A549 (cell line): ENCODE data around the gene PRKN. TPM values are rescaled to one million over a fixed set of nuclear protein-coding genes. Genes with fewer than 3 reads are reported as not detected.

Experiments used
- ATAC-seq, 2 experiments: fragments of 200-7000 bp in 1 of 2; fragments of >200 bp in 1 of 2; cut with Nextera tagmentation in 1 of 2; cut with Tn5 transposase in 1 of 2; 3 replicates each; pipeline versions ENCODE4 v1.8.0 to v1.9.1; 2018 to 2020; ENCODE audit warnings: mild to moderate bottlenecking in 1 of 2, moderate library complexity in 1 of 2
- CTCF ChIA-PET: fragments of 300-600 bp; sonication (Branson Sonifier 250); formaldehyde crosslinking; extraction: SDS; loops from one replicate; lab custom pipeline; 2021; ENCODE audit warnings: antibody characterized with exemption, inconsistent platforms; lab: Yijun Ruan, JAX
- POLR2A ChIA-PET: fragments of 350-600 bp; formaldehyde crosslinking; extraction: SDS; loops from one replicate; lab custom pipeline; 2021; ENCODE audit warnings: antibody characterized with exemption, inconsistent platforms; lab: Yijun Ruan, JAX
- DNase-seq, 2 experiments: peaks; one replicate each; pipeline versions ENCODE4 v3.0.0 to v3.0.0-alpha.2; 2011 to 2016; ENCODE audit warnings: low read depth in 1 of 2, low spot score in 1 of 2
- FAIRE-seq: peaks from 2 replicates; lab custom pipeline; 2011; peaks lifted over from hg19 to GRCh38; lab: Jason Lieb, UNC
- H3K27ac ChIP-seq, 2 experiments: fragments of >200 bp; sonication (Bioruptor Twin); formaldehyde crosslinking; 3 replicates each; pipeline ENCODE4 v1.5.1; 2016 to 2017
- H3K4me1 ChIP-seq: fragments of >200 bp; sonication (Bioruptor Twin); formaldehyde crosslinking; 3 replicates; pipeline ENCODE4 v1.6.1; 2016
- H3K4me2 ChIP-seq: fragments of >200 bp; sonication (Bioruptor Twin); formaldehyde crosslinking; 3 replicates; pipeline ENCODE4 v1.6.1; 2016
- H3K4me3 ChIP-seq: fragments of >200 bp; sonication (Bioruptor Twin); formaldehyde crosslinking; 3 replicates; pipeline ENCODE4 v1.5.1; 2016
- H3K9me3 ChIP-seq: fragments of >200 bp; sonication (Bioruptor Twin); formaldehyde crosslinking; 3 replicates; pipeline ENCODE4 v1.6.1; 2016
- CBX2 ChIP-seq: fragments of 200-600 bp; sonication (generic); IDR thresholded peaks from 2 replicates; pipeline ENCODE4 v1.6.1; 2016; ENCODE audit warnings: low read depth, mild to moderate bottlenecking, borderline replicate concordance
- CBX8 ChIP-seq: fragments of 200-600 bp; sonication (generic); IDR thresholded peaks from 2 replicates; pipeline ENCODE4 v1.6.1; 2016
- CHD2 ChIP-seq: fragments of 150-350 bp; IDR thresholded peaks from 2 replicates; pipeline ENCODE4 v1.6.1; 2014; ENCODE audit warnings: low read length; ENCODE audit not compliant: partially characterized antibody
- CHD4 ChIP-seq: fragments of 200-600 bp; sonication (generic); IDR thresholded peaks from 2 replicates; pipeline ENCODE4 v1.6.1; 2016; ENCODE audit warnings: antibody characterized with exemption, mild to moderate bottlenecking, borderline replicate concordance
- EHF ChIP-seq: fragments of 250-450 bp; sonication (Bioruptor Pico); IDR thresholded peaks from 2 replicates; pipeline ENCODE4 v1.5.0; 2020; ENCODE audit warnings: mild to moderate bottlenecking
- EP300 ChIP-seq, 2 experiments: fragments of >200 bp; sonication (Bioruptor Twin); formaldehyde crosslinking; IDR thresholded peaks; 2 replicates in 1 of 2; 3 replicates in 1 of 2; pipeline ENCODE4 v1.6.1; 2016 to 2017
- ESRRA ChIP-seq: fragments of 150-350 bp; IDR thresholded peaks from 2 replicates; pipeline ENCODE4 v1.6.1; 2014; ENCODE audit warnings: mild to moderate bottlenecking, low read length, borderline replicate concordance
- GATA3 ChIP-seq: IDR thresholded peaks from 2 replicates; pipeline ENCODE4 v1.6.1; 2012; ENCODE audit warnings: borderline replicate concordance
- HDAC2 ChIP-seq: fragments of 200-600 bp; sonication (generic); IDR thresholded peaks from 2 replicates; pipeline ENCODE4 v1.6.1; 2016
- HOXB13 ChIP-seq: fragments of 250-450 bp; sonication (Bioruptor Pico); IDR thresholded peaks from 2 replicates; pipeline ENCODE4 v1.5.0; 2020; ENCODE audit warnings: low read depth, mild to moderate bottlenecking, moderate library complexity
- HOXB5 ChIP-seq: fragments of 250-450 bp; sonication (Bioruptor Pico); IDR thresholded peaks from 2 replicates; pipeline ENCODE4 v1.5.0; 2020; ENCODE audit warnings: mild to moderate bottlenecking, moderate library complexity
- JUNB ChIP-seq: fragments of >200 bp; sonication (Bioruptor Twin); formaldehyde crosslinking; IDR thresholded peaks from 2 replicates; pipeline ENCODE4 v1.6.1; 2016
- MAZ ChIP-seq: fragments of 150-350 bp; IDR thresholded peaks from 2 replicates; pipeline ENCODE4 v1.6.1; 2014; ENCODE audit warnings: antibody characterized with exemption, low read depth, low read length, borderline replicate concordance
- MYC ChIP-seq: IDR thresholded peaks from 2 replicates; pipeline ENCODE4 v1.6.1; 2012; ENCODE audit warnings: mild to moderate bottlenecking, inconsistent platforms, low read length, improper control_type of control experiment, borderline replicate concordance
- NFE2L2 ChIP-seq: fragments of 150-350 bp; conservative IDR thresholded peaks from 2 replicates; pipeline ENCODE4 v1.6.1; 2014; ENCODE audit warnings: low read length
- RARB ChIP-seq: fragments of 250-450 bp; sonication (Bioruptor Pico); IDR thresholded peaks from 2 replicates; pipeline ENCODE4 v1.8.0; 2021; ENCODE audit warnings: mild to moderate bottlenecking, moderate library complexity
- RNF2 ChIP-seq: fragments of 200-600 bp; sonication (generic); IDR thresholded peaks from 2 replicates; pipeline ENCODE4 v1.6.1; 2016; ENCODE audit warnings: low read depth, mild to moderate bottlenecking, antibody characterized with exemption, moderate library complexity, borderline replicate concordance
- TP53 ChIP-seq: fragments of 250-450 bp; sonication (Bioruptor Pico); IDR thresholded peaks from 2 replicates; pipeline ENCODE4 v1.5.0; 2021; ENCODE audit warnings: mild to moderate bottlenecking, moderate library complexity
- ZC3H11A ChIP-seq: fragments of 450-650 bp; IDR thresholded peaks from 2 replicates; pipeline ENCODE4 v1.6.1; 2014; ENCODE audit warnings: antibody characterized with exemption, mild to moderate bottlenecking
- ZFP36 ChIP-seq: fragments of 450-650 bp; IDR thresholded peaks from 2 replicates; pipeline ENCODE4 v1.6.1; 2014; ENCODE audit warnings: borderline replicate concordance; ENCODE audit not compliant: partially characterized antibody
- WGBS: methylation state at CpG from one replicate; pipeline ENCODE4 v1.1.6; 2017; ENCODE audit errors: missing lambda C conversion rate; 5-methylcytosine and 5-hydroxymethylcytosine counted together
- polyA plus RNA-seq, 4 experiments: library from polyadenylated mRNA; depleted of rRNA in 3 of 4; stranded (reverse); fragments of >200 nt; fragmentation: RNase III in 1 of 4; extraction: RNeasy Plus Mini Kit Qiagen cat#74134 plus additional on column Dnase treatment in 1 of 4; gene quantifications; 2 replicates in 3 of 4; 3 replicates in 1 of 4; pipeline ENCODE4 v1.2.3, GENCODE V29; 2011 to 2017
- TF ChIP-seq, protein P1 (sequence below): fragments of 450-650 bp; IDR thresholded peaks from 2 replicates; pipeline ENCODE4 v1.6.1; 2014; ENCODE audit warnings: antibody characterized with exemption
- TF ChIP-seq, protein P2 (sequence below): fragments of >200 bp; sonication (Bioruptor Twin); formaldehyde crosslinking; IDR thresholded peaks from 3 replicates; pipeline ENCODE4 v1.6.1; 2016
- TF ChIP-seq, protein P3 (sequence below): fragments of >200 bp; sonication (Bioruptor Twin); formaldehyde crosslinking; IDR thresholded peaks from 3 replicates; pipeline ENCODE4 v1.5.1; 2016
- TF ChIP-seq, protein P4 (sequence below): fragments of 250-450 bp; sonication (Bioruptor Pico); IDR thresholded peaks from 2 replicates; pipeline ENCODE4 v1.5.0; 2021; ENCODE audit warnings: mild to moderate bottlenecking, moderate library complexity, borderline replicate concordance
- TF ChIP-seq, protein P5 (sequence below): fragments of >200 bp; sonication (Bioruptor Twin); formaldehyde crosslinking; IDR thresholded peaks from 2 replicates; pipeline ENCODE4 v1.6.1; 2016

The PRKN gene
- polyA plus RNA-seq, 2 of the 4 experiments (the other 2 are of a cell fraction) = 0.36 to 0.39 TPM

DNA sequence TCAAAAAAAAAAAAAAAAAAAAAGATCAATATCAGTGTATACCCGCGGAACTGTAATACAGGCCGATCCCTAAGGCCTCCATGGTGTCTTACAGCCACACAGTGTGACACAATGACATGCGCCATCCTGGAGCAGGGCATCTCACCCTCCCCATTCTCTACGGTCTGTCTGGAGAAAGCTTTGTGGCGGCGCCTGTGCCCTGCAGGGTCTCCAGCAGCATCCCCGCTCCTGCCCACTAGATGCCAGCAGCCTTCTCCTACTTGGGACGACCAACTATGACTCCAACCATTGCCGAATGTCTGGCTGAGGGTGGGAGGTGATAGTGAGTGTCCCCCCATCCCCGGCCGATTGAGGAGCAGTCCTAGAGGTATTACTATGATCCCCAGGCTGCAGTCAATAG, 894.9 kb downstream of the PRKN start:
- POLR2A ChIA-PET = no interaction called here
- ATAC-seq (no peak), FAIRE-seq (no peak), DNase-seq (no peak)
- peaks cover 4% of the 10 kb centered on the region; the same call in 1 of the 3 replicates for H3K4me1 ChIP-seq
- no peak overlapping the region for H3K27ac ChIP-seq
- TF ChIP-seq CHD2 = no peak
- TF ChIP-seq, protein P1, sequence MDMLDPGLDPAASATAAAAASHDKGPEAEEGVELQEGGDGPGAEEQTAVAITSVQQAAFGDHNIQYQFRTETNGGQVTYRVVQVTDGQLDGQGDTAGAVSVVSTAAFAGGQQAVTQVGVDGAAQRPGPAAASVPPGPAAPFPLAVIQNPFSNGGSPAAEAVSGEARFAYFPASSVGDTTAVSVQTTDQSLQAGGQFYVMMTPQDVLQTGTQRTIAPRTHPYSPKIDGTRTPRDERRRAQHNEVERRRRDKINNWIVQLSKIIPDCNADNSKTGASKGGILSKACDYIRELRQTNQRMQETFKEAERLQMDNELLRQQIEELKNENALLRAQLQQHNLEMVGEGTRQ = no peak
- TF ChIP-seq JUNB = no peak
- no peak for TF ChIP-seq EP300 (IDR thresholded peaks at IDR 0.05)
- TF ChIP-seq HOXB5 (CRISPR knock-in tag) = no peak
- TF ChIP-seq, protein P2, sequence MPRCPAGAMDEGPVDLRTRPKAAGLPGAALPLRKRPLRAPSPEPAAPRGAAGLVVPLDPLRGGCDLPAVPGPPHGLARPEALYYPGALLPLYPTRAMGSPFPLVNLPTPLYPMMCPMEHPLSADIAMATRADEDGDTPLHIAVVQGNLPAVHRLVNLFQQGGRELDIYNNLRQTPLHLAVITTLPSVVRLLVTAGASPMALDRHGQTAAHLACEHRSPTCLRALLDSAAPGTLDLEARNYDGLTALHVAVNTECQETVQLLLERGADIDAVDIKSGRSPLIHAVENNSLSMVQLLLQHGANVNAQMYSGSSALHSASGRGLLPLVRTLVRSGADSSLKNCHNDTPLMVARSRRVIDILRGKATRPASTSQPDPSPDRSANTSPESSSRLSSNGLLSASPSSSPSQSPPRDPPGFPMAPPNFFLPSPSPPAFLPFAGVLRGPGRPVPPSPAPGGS = no peak
- TF ChIP-seq, protein P3, sequence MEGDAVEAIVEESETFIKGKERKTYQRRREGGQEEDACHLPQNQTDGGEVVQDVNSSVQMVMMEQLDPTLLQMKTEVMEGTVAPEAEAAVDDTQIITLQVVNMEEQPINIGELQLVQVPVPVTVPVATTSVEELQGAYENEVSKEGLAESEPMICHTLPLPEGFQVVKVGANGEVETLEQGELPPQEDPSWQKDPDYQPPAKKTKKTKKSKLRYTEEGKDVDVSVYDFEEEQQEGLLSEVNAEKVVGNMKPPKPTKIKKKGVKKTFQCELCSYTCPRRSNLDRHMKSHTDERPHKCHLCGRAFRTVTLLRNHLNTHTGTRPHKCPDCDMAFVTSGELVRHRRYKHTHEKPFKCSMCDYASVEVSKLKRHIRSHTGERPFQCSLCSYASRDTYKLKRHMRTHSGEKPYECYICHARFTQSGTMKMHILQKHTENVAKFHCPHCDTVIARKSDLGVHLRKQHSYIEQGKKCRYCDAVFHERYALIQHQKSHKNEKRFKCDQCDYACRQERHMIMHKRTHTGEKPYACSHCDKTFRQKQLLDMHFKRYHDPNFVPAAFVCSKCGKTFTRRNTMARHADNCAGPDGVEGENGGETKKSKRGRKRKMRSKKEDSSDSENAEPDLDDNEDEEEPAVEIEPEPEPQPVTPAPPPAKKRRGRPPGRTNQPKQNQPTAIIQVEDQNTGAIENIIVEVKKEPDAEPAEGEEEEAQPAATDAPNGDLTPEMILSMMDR = no peak
- TF ChIP-seq CHD4 = no peak
- TF ChIP-seq EHF (CRISPR knock-in tag) = no peak
- no peak for TF ChIP-seq MAZ
- TF ChIP-seq RNF2 = no peak
- WGBS = 75% methylated on average over 8 of the region's 12 CpGs
- no peaks in the 10 kb centered on the region for H3K9me3 ChIP-seq
- CTCF ChIA-PET = interaction anchor here (1.0 to 1.5 kb wide), 2 partner anchors 214 to 334 kb away, joined by 3 to 5 read pairs; no protein-coding TSS in a partner anchor
- H3K4me3 ChIP-seq = no peak overlapping the region
- no peak overlapping the region for H3K4me2 ChIP-seq

DNA sequence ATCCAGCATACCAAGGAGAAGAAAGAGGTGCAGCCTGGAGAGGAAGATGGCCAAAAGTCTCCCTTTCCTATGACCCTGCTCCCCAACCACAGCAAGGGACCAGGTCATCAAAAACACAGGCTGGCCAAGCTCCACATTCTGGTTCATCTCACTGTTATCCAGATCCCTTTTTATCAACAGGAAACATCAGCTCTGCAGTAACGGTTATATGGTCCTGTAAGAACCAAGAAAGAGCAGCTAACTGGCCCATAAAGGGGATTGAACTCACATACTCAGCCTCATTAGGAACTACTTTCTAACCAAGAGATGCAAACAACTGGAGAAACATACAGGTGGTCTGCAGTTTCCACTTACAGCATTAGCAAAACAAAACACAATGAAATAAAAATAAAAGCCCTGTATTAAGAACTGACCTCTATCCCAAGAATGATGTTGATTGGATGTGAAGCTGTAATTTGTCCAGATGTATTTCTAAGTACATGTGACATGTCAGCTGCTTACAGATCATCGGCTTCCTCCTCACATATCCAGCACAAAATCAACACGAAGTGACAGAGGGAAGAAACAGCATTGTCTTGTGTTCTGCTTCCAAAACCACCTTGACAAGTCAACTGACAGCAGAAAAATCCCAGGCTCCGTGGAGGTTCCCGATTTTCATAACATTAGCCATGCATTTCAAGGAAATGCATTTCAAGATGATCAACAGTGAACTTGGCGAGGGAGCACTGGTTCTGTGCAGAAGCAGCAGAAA, 896.5 kb downstream of the PRKN start:
- CTCF ChIA-PET = interaction anchor here (0.6 kb wide), 1 partner anchor 21 kb away, joined by 4 read pairs; no protein-coding TSS in a partner anchor
- POLR2A ChIA-PET = no interaction called here
- H3K27ac ChIP-seq = no peak overlapping the region

More for the DNA sequence above, 896.5 kb downstream of the PRKN start:
- no peaks in the 10 kb centered on the region for H3K9me3 ChIP-seq
- WGBS = 74% methylated on average over 6 of the region's 6 CpGs
- DNase-seq (no peak), FAIRE-seq (no peak)
- TF ChIP-seq MYC (no peak), HDAC2 (no peak), RARB (no peak), ZC3H11A (no peak), ZFP36 (no peak), TP53 (CRISPR knock-in tag) (no peak), NFE2L2 (no peak), JUNB (no peak), HOXB13 (CRISPR knock-in tag) (no peak), GATA3 (no peak), RNF2 (no peak), CHD4 (no peak), CBX8 (no peak), ESRRA (no peak), CBX2 (no peak)
- TF ChIP-seq, protein P4, sequence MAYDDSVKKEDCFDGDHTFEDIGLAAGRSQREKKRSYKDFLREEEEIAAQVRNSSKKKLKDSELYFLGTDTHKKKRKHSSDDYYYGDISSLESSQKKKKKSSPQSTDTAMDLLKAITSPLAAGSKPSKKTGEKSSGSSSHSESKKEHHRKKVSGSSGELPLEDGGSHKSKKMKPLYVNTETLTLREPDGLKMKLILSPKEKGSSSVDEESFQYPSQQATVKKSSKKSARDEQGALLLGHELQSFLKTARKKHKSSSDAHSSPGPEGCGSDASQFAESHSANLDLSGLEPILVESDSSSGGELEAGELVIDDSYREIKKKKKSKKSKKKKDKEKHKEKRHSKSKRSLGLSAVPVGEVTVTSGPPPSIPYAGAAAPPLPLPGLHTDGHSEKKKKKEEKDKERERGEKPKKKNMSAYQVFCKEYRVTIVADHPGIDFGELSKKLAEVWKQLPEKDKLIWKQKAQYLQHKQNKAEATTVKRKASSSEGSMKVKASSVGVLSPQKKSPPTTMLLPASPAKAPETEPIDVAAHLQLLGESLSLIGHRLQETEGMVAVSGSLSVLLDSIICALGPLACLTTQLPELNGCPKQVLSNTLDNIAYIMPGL (CRISPR knock-in tag) = no peak
- TF ChIP-seq, protein P5, sequence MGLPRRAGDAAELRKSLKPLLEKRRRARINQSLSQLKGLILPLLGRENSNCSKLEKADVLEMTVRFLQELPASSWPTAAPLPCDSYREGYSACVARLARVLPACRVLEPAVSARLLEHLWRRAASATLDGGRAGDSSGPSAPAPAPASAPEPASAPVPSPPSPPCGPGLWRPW = no peak
- TF ChIP-seq, protein P2 = no peak
- TF ChIP-seq, all 56 proteins: peak for 0
- no peak overlapping the region for H3K4me3 ChIP-seq
- H3K4me2 ChIP-seq = no peak overlapping the region
- H3K4me1 ChIP-seq = no peaks in the 10 kb centered on the region
- no peak for ATAC-seq
